Raji (cell line): Measurements from ENCODE around the gene CCDC88C.

Source experiments
- POLR2A ChIP-seq: IDR thresholded peaks from 2 replicates; pipeline ENCODE4 v1.6.1; 2011; ENCODE audit warnings: low read depth, low read length, control low read depth; ENCODE audit not compliant: insufficient read depth

CCDC88C gene

DNA sequence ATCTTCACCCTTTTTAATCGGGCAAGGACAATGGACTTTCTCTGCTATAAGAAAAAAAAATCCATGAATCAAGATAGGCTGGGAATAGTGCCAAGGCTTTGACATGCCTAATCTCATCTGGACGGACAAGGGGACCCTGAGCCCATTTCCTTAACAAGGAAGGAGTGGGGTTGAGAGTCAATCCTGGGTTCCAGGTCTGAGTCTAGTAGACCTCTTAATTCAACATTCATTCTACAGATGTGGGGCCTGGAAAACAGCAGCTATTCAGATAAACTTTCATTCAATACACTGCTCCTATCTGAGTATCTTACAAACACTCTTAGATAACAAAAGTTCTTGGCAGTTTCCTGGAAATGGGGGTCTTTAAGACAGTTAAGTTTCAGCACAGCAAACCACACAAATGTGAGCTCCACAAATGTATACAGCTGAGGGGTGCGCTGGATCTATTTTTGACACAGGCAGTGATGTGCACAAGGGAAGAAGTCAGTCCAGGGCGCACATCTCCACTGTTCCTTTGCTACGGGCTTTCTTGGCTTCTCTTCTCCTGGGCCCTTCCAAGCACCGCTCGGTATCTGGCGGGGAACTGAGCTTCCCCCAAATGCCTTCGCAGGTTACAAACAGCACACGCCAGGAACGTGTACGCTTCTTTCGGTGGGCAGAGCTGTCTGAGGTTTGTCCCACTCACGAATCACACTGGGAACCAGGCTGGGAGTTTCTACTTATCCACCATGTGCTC is 90.9 kb downstream of the CCDC88C start:
- no peak for TF ChIP-seq POLR2A

DNA sequence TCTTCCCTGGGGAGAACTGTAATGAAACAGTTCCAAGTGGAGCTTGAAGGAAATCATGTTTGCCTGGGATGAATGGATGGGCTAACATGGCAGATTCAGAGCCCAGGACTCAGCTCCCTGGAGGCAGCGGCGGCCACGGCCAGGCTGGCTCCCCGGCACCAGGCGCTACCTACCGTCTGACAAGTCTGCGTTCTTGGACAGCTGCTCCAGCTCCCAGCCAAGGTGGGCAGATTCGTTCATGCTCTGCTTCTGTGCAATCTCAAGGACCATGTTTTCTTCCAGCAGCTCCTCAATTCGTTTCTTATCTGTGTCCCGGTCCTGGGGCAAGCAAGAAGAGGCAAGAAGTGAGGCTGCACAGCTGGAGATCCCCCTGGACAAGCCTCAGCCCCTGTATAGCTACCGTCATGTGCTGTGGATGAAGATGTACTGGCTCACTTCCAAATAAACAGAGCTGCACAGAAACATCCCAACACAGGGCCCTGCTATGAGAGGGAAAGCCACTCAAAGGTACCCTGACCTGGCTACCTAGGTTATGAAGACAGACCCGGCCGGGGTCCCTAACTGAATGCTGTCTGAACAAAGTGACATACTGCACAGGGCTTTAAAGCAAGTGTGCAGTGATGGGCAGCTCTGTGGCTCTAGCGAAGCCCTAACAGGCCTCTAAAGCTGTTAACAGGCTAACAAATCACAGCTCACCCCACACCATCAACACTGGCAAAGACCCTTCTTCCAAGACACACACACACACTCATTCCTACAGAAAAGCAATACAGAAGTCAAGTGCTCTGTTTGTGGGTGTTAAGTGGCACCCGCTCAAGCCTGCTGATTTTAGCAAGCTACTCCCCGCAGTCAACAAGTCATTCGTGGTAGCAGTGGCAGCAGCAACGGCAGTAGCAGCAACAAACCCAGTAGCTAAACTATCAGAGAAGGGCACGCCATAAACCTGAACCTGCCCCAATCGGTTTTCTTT is 92.7 kb downstream of the CCDC88C start:
- no peak for TF ChIP-seq POLR2A

DNA sequence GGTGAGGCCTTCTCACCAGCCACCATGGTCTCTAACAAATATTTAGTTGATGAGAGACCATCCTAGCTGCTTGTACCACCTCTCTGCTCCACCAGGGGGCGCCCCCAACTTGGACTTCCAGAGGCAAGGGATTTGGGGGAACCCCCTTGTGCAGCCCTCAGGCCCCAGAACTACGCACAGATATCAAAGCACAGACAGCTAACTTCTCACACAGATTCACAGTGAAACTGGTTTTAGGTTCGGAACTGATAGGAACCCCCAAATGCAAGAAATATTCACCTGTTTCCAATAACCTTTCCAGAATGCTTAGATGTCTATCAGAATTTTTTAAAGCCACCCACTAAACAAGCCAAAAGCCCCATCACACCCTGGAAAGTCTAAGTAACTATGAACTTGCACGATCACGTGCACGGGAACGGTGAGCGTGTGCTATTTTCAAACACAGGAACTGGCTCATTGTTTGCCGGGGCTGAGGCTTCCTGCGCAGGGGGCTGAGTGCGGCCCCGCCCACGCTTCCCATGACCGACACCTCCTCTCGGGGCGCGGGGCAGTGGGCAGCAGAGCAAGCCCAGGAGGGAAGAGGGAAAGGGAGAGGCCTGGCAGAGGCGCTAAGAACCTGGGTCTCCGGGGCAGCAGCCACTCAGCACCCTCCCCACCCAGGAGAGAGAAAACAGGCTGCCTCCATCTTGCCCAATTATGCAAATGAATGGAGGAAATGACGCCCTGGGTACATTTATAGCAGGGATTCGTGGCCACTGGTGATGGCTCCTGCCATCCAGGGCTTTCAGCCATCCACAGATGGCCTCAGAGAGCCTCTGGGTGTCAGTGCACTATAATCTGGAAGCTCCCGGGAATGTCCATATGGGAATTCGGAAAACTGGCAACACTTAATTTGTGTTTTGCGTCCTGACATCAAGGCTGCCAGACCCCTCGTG is 93.7 kb downstream of the CCDC88C start:
- TF ChIP-seq POLR2A: no peak

DNA sequence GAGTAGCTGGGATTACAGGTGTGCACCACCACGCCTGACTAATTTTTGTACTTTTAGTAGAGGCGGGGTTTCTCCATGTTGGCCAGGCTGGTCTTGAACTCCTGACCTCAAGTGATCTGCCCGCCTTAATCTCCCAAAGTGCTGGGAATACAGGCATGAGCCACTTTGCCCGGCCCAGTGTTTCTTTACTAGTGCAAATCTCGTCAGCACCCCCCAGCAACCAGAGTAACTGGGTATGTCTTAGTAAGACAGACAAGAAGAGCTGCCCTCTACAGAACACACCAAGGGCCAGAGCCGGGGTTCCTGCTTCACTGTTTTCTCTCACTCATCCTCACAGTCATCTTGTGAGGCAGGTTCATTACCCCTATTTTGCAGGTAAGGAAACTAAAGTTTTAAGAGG is 94.6 kb downstream of the CCDC88C start:
- TF ChIP-seq POLR2A: no peak

DNA sequence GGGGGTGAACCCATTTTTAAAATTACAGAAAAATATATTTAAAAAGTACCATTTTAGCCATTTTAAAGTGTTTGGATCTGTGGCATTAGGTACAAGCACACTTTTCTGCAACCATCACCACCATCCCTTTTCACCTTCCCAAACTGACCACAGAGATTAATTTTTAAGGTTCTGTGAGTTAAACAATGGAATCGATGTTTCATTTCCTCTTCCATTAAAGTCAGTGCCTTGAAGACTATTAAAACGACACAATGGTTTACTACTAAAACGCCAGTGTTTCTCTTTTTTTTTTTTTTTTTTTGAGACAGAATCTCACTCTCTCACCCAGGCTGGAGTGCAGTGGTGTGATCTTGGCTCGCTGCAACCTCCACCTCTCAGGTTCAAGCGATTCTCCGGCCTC is 95.0 kb downstream of the CCDC88C start:
- no peak for TF ChIP-seq POLR2A

DNA sequence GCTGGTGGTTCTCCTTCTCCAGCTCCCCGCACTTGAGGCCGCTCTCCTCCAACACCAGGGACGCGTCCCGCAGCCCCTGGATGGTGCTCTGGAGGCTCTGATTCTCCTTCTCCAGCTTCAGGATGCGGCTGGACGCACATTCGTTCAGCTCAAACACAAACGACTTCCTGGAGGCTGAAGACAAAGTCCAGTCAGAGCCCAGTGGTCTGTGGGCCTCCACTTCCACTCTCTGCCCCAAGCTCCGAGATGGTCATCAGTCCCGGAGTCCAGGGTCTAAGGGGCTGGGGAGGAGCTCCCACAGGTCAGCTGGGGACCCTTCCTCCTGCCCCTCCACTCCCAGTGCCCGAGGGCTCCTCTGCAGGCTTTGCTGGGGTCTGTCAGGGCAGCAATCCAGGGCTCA is 96.5 kb downstream of the CCDC88C start:
- no peak for TF ChIP-seq POLR2A

DNA sequence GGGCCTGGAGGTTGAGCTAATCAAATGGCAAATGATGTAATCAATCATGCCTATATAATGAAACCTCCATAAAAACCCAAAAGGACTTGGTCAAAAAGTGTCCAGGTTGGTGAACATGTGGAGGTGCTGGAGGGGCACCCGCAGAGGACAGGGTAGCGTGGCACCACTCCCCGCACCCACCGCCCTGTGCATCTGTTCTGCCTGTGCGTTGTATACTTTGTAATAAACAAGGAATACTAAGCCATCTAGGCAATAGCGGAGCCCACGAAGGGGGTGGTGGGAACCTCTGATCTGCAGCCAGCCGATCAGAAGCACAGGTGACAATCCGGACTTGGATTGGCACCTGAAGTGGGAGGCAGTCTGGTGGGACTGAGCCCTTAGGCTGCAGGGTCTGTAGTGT is 97.4 kb downstream of the CCDC88C start:
- TF ChIP-seq POLR2A: no peak

DNA sequence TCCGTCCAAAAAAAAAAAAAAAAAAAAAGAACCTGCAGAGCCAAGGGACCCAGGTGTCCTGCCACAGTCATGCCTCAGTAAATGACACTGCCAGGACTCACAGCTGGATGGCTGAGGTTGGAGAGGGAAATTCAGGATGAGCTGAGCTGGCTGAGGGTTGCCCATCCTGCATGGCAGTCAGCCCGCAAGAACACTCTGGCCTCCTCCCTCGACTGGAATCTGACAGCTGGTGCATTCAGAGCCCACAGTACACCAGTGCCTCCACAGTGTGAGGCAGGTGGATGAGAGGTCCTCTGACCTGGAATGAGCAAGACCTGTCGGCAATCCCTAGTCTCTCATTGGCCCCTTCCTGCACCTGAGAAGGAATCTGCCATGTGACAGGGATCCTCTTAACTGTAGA is 98.7 kb downstream of the CCDC88C start:
- no peak for TF ChIP-seq POLR2A

DNA sequence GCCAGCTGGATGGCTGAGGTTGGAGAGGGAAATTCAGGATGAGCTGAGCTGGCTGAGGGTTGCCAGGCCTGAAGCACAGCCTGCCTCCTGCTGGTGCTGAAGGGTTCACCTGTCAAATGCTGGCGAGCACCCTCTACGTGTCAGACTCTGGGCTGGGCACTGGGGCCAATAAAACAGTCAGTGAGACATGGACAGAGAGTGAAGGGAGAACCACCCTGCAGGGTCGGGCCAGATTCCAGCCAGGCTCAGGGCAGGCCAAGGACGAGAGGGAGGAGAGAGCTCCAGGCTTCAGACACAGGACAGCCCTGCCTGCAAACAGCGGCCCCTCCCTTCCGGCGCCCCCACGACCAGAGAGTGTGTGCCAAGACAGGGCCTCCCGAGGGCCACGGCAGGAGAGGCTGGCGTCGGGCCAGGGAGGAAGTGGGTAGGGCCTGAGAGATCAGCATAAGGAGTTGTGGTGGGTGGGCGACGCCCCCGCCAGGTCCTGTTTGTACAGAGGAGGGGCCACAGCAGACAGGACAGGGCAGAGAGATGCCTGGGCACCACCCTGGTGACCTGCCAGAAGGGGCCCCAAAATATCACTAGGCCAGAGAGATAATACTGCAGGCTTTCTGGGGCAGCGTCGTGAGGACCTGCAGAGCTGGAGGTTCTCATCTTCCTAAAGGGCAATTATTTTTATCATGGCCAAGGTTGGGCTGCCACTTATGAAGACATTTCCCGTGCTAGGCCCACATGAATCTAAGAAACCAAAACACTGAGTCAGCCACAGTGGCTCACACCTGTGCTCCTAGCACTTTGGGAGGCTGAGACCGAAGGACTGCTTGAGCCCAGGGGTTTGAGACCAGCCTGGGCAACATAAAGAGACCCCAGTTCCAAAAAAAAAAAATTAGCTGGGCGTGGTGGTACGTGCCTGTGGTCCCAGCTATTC is 100.0 kb downstream of the CCDC88C start:
- no peak for TF ChIP-seq POLR2A

DNA sequence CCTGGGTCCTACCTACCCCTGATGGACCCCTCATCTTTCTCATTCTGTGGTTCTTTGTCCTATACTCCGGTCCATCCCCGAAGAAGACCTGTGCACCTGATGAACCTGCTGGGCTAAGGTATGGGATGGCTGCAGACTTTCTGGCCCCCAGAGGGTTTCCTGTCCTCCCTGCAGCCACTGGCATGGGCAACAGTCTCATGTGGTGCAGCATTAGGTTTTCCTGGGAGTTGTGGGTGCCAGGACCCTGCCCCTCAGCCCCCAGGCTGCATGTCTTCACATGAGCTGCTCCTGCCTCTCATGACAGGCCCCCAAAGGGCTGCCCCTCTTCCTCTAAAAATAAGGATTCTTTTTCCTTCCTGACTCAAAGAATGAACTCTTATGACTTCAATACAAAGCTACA is 100.9 kb downstream of the CCDC88C start:
- TF ChIP-seq POLR2A: no peak

DNA sequence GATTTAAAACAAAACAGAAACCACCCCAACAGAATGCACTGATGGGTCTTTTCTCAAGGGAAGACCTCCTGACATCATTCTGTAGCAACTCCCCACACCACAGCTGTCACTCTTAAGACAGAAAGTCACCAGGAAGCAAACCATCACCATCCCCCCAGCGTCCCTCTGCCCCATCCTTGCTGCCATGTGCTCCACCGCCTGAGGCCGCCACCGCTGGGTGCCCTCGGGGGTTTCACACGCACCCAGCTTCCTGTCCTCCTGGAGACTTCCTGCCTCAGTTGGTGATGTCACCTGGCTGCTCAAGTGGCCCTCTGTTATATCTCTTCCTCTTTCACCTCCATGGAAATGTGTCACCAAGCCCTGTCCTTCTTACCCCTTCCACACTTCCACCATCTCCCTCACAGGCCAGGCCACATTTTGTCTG is 101.8 kb downstream of the CCDC88C start:
- no peak for TF ChIP-seq POLR2A

DNA sequence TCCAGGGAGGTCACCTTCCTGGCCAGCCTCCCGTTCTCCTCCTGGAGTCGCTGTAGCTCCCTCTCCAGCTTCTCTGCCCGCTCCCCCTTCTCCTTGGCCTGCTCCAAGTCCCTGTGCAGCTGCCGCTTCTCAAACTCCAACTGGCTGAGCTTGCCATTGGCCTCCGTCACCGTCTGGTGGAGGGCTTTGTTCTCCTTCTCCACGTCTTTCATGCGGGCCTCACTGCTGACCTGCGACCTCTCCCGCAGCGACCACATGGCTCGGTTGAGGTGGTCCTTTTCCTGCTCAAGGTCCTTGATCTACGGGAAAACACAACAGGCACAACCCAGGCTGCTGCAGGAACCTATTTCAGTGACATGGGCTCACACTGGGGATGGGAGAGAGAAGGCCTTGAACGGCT is 103.8 kb downstream of the CCDC88C start:
- no peak for TF ChIP-seq POLR2A

DNA sequence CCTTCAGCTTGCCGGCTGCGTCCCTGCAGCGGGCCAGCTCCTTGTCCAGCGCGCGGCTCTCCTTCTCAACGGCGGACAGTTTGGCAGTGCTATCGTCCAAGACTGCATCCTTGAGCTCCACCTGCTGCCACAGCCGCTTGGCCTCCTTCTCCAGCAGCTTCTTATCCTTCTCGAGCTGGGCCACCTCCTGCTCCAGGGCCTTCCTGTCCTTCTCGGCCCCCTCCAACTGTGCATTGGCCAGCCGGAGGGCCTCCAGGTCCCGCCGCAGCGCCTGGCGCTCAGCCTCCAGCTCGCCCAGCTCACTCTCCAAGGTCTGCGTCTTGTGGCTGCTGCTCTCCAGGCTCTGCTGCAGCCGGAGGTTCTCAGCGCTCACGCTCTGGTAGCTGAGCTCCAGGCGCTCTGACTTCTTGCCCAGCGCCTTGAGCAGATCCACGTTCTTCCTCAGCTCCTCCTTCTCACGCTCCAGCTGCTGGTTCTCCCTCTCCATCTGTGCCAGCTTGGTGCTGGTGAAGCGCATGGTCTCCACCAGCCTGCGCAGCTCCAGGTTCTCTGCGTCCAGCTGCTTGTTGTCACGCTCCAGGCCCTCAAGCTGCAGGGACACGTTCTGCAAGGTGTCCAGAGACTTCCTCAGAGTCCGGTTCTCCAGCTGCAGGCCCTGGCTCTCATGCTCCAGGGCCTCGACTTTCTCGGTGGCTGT is 104.3 kb downstream of the CCDC88C start:
- TF ChIP-seq POLR2A: no peak

DNA sequence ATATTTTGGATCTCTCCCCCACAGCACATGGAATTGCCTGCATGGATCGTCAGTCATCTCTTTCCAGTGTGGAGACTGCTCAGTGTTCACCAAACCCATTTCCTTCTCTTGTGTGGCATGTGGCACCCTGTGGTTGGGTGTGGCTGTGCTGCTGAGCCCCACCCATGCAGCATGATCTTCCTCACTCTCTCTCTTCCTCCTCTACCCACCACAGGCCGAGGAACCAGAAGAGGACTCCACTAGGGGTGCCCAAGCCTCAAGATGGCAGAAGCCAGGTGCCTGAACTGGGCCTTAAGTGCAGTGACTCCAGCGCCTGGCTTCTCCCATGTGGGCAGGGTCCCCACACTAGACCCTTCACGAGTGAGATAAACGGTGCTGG is 106.3 kb downstream of the CCDC88C start:
- no peak for TF ChIP-seq POLR2A
